ENCODE data around the gene PITPNC1.
"Not testable (repeated sequence)": the region's sequence is repeated elsewhere in the genome, so short reads cannot be mapped to it uniquely, and the experiment has no call there.

PITPNC1 gene

DNA sequence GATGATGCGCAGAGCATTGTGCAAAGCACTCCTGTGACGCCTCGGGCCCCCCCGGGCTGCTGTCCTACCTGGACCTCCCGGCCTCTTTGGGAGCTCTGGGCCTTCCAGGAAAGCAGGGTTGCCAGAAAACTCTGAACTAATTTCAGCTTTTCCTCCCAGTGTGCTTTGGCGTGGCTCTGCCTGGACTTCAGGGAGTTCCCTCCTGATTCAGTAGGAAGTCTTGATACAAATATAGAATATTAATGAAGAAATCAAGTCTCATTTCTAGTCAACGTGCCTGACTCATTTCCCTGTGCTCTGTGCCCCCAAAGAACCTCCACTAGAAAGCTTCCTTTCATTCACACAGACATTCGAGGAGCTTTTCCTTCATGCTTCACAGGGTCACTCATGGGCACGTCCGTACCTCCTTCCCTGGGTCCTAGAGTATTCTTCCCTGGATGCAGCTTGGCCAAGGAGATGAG is 256.7 kb downstream of the PITPNC1 start:
- DNase-seq = no peak

DNA sequence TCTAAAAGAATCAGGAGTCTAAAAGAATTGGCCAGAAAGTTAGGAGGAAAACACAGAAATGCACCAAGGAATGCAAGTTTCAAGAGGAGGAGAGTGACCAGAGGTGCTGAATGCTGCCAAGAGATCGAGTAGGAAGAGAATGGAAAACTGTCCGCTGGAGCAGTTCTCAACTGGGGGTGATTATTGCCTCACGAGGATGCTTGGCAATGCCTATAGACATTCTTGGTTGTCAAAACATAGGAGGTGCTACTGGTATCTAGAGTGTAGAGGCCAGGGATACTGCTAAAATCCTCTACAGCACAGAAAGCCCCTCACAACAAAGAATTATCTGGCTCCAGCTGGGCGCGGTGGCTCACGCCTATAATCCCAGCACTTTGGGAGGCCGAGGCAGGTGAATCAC is 258.6 kb downstream of the PITPNC1 start:
- no peak for DNase-seq

DNA sequence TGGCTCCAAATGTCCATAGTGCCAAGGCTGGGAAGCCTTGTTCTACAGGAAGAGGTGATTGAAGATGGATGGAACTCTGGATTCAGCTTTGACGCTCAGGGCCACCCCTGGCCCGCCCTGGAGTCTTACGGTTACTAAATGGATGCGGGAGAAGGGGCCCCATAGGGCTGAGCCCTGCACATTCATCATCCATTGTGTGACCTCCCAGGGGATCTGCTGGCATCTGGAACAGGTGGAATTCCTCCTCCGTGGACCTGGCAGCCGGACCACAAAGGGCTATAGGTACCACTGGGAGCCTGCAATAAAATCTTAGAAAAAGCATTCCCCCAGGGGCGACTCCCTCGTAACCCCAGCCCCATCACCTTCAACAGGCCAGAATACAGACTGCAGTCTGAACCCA is 259.2 kb downstream of the PITPNC1 start:
- no peak for DNase-seq

DNA sequence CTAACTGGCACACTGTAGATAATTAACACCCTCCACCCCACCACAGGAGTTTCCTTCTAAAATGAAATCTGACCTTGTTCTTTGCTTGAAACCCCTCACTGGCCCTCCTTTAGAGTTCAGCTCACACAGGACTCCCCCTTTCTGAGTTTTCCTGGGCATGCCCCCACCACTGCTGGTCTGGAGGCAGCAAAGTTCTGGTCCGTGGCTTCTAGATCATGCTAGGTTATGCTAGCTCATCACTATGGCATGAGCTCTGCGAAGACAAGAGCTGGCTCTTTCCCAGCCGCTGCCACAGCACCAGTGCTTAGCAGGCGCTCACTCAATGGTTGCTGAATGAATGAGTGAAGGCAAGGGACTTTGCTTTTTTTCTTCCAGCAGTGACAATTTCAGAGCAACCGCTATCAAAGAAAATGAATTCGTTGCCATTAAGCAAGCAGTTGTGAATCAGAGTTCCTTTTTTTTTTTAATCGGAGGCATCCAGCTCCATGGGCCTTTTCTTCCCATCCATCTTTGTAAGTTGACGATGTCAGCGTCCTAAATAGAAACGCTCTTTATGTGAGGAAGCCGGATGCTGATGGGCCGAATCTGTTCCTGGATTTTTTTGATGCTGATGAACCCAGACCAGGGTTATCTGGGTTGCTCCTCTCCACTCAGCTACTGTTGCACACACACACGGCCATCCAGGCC is 259.9 kb downstream of the PITPNC1 start:
- DNase-seq = no peak

DNA sequence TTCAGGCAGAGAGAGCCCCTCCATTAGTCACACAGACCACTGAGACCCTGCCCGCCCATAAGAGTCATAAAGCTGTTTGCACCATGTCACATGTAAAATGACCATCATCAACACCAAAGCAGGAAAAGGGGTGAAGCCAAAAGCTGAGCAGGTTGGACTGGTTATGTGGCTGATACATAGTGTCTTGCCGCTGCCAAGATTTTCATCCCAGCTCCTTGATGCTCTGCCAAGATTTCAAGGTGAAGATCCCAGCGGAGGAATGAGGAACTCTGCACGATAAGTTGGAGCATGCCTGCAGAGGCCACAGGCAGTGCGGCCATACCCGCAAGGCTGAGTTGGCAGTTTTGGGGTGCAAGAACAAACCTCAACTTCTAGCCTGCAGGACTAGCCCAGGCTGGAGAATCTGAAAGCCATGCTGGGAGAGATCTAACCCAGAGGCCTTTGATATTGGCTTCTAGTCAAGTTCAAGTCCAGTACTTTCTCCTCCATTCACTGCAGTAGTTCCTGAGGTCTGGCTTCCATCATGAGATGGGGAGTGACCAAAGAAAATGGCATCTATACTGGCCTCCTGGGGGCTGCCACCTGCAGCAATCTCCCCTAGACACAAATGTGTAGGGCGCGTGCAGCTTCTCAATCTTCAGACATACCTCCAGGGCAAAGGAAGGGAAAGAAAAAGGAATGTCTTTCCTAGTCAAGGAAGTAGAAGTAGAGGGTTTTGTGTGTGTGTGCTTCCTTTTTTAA is 261.0 kb downstream of the PITPNC1 start:
- DNase-seq = no peak

DNA sequence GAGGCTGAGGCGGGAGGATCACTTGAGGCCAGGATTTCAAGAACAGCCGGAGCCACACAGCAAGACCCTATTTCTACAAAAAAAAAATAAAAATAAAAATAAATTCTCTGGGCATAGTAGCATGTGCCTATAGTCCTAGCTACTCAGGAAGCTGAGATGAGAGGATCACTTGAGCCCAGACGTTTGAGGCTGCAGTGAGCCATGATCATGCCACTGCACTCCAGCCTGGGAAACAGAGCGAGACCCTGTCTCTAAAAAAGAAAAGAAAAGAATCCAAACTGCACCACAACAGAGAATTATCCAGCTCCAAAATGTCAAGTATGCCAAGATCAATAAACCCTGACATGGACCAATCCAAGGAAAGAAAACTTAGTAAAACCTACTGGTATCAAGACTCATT is 261.8 kb downstream of the PITPNC1 start:
- no peak for DNase-seq

DNA sequence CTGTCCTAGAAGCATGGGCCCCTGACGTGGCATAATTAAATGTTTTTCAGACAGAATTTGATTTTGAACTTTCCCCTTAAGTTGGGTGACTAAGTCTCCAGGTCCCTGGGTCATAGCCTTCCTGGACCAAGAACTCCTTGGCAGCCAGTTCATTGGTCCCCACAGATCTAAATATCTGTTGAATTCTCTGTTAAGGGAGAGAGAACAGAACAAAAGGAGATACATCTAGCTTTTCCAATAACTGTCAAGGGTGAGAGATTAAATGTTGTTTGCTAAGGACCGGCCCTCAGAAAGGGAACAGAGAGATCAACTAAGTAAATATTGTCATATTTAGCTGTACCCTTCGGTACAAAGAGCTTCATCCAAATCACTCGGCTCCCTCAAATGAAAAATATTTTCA is 262.5 kb downstream of the PITPNC1 start:
- DNase-seq = no peak

DNA sequence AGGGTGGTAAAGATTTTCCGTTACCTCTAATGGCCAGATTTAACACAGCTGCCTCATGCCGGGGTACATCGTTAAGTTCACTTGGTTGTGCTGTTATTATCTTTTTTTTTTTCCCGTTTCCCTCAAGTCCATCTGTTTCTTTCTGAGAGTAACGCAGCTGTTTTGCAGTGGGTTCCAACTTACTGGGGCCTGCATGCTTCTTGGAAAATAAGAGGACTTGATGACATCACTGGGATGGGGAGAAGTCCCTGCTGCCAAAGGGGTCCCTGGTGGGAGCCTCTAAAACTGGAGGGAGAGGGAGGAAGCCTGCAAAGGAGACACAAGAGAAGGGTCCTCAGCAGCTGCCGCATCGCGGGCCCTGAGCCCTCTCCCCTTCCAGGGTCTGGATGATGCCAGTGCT is 262.9 kb downstream of the PITPNC1 start:
- DNase-seq = no peak

DNA sequence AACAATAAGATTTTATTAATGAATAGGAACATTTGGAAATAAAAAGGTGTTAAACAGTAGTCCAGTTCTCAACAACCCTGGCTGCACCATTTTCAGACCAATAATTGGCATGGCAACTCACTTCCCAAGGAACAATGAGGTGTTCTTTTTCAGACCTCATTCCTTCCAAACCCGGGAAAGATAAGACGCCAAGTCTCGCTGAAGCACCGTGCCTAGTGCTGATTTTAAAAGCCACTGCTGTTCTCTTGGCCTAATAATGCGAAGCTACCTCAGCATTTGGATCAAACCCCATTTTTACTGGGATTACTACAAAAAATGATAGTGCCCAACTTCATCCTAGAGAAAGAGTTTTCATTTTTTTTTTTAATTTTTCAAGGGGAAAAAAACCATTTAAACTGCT is 265.4 kb downstream of the PITPNC1 start:
- DNase-seq = no peak

DNA sequence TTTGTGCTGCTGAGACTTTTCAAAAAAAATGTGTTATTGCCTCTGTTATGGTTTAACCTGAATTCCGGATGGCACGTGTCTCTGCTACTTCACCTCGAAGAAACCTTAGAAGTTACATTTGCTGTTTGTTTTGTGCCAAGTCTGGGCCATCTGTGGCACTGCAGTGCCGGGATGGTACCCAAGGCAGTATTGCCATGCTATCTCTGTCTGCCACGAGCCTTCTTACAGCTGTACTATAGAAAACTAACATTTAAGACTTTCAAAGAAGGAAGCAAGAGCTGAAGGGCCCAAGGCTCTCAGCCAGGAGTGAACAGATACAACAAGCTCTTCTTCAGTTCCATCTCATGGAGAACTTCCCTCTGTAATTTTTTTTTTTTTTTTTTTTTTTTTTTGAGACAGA is 267.0 kb downstream of the PITPNC1 start:
- no peak for DNase-seq

DNA sequence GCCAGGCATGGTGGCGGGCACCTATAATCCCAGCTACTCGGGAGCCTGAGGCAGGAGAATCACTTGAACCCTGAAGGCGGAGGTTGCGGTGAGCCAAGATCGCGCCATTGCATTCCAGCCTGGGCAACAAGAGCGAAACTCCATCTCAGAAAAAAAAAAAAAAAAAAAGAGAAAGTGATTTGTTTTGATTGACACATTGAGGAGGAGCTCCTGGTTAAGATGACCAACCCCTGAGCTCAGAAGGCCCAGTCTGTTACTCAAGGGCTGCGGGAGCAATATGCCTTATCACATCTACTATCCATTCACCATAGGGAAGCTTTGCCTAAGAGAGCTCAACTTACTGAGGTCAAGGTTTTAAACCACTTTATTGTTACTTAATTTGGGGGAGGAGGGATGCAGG is 268.1 kb downstream of the PITPNC1 start:
- DNase-seq = not testable (repeated sequence)

DNA sequence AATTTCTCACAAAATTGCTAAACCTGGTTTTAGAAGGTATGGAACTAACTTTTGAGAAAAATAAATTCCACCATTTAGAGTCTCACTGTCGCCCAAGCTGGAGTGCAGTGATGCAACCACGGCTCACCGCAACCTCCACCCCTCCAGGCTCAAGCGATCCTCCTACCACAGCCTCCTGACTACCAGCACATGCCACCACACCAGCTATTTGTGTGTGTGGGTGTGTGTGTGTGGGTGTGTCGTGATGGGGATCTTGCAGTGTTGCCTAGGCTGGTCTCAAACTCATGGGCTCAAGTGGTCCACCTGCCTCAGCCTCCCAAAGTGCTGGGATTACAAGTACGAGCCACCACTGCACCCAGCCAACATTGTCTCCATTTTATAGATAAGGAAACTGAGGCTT is 269.4 kb downstream of the PITPNC1 start:
- DNase-seq = no peak

DNA sequence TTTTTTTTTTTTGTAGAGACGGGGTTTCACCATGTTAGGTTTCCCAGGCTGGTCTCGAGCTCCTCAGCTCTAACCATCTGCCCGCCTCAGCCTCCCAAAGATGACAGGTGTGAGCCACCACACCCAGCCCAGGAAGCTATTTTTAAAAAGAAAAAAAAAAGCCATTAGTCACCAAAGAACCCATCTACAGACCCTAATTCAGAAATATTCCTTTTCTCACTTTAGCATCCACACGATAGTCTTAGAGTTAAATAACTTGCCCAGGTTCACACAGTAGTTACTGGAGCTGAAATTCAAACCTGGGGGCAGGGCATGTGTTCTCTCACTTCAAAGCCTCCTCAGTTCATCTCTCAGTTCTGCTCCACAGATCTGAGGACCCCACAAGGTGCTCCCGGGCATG is 270.4 kb downstream of the PITPNC1 start:
- no peak for DNase-seq

DNA sequence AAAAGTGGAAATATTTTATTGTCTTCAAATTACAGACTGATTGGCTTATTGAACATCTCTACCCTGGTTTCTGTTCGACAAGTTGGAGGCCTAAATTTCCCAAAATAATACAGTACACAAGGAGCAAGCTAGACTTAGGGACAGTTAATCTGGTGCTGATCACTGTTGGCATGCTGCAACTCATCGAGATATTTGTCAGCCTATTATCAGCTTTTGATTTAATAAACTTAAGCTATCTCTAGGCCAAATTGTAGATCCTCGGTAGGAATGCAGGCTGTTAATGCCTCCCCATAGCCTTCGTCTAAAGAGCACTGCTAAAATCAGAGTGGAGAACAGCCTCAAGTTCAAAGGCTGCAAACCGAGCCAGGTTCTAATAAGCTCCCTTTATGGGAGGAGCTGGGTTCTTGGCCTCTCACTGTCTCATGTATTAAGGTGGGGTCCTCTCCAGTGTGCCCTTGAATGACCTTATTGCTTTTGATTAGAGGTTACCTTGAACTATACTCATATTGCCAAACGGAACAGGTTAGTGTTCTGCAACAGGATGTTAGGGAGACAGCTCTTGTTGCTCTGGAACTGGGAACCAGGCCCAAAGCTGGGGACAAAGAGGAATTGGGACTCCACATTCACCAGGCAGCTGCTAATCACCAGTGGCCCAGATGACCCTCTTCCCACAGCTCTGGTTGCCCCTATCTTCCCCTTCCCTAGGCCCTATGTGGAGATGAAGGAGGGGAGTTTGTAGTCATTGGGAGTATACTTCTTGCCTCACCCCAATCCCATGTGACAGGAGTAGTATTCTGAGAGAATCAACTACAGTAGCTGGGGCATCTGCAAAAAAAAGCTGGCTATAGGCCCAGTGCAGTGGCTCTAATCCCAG is 271.2 kb downstream of the PITPNC1 start:
- no peak for DNase-seq

DNA sequence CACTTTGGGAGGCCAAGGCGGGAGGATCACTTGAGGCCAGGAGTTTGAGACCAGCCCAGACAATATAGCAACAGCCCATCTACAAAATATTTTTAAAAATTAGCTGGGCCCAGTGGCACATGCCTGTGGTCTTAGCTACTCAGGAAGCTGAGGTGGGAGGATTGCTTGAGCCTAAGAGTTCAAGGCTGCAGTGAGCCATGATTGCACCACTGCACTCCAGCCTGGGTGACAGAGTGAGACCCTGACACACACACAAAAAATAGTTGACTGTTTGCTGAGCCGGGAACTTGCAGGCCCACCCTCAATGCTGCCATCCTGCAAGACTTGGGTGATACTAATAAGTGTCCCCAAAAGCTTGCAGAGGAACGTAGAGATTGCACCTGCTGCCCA is 271.8 kb downstream of the PITPNC1 start:
- DNase-seq = not testable (repeated sequence)

DNA sequence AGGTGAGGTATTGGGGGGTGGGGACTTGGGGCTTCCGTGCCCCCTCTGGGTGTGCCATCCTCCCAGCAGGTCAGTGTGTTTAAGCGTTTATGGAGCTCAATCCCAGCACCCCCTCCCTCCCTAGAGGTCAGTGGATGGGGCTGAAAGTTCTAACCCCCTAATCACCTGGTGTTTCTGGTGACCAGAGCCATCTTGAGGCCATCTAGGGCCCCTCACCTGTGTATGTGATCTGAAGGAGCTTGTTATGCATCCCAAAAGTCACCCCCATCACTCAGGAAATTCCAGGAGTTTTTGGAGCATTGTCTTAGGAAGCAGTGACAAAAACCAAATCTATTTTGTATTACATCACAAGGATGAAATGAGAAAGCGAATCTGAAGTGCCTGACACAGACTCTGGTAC is 272.8 kb downstream of the PITPNC1 start:
- DNase-seq = no peak

DNA sequence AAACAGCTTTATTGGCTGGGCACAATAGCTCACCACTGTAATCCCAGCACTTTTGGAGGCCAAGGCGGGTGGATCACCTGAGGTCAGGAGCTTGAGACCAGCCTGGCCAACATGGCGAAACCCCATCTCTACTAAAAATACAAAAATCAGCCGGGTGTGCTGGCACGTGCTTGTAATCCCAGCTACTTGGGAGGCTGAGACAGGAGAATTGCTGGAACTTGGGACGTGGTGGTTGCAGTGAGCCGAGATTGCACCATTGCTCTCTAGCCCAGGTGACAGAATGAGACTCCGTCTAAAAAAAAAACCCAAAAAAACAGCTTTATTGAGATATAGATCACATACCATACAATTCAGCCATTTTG is 274.1 kb downstream of the PITPNC1 start:
- not testable (repeated sequence) for DNase-seq

DNA sequence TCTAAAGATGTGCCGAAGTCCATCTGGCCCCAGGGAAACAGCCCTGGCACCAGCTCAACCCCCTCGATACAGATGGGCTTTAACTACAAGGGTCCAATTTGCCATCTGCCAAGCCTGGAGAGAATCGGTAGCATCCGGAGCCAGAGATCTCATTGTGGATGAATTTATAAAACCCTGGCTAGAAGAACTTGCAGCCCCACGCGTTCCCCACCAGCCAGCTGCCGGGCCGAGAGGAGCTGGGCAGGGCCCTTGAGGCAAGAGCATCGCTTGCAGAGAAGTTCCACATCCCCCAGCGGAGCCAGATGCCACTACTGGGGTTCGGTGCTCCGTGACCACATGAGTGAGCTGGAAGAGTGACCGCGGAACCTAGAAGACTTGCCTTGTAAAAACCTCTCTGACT is 275.4 kb downstream of the PITPNC1 start:
- no peak for DNase-seq

DNA sequence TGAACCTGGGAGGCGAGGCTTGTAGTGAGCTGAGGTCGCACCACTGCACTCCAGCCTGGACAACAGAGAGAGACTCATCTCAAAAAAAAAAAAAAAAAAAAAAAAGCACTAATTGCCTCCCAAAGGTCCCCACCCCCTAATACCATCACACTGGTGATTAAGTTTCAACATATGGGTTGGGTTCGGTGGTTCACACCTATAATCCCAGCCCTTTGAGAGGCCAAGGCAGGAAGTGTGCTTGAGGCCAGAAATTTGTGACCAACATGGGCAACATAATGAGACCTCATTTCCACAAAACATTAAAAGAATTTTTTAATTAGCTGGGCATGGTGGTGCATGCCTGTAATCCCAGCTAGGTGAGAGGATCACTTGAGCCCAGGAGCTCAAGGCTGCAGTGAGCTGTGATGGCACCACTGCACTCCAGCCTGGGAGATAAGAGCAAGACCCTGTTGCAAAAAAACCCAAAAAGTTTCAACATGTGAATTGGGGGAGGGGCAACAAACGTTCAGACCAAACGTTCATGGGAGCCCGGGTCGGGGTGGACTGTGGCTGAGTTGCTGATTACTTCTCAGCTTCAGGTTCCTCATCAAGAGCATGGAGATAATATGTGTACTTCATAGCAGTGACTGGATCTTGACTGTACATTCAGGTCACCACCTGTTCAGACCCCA is 278.5 kb downstream of the PITPNC1 start:
- no peak for DNase-seq

DNA sequence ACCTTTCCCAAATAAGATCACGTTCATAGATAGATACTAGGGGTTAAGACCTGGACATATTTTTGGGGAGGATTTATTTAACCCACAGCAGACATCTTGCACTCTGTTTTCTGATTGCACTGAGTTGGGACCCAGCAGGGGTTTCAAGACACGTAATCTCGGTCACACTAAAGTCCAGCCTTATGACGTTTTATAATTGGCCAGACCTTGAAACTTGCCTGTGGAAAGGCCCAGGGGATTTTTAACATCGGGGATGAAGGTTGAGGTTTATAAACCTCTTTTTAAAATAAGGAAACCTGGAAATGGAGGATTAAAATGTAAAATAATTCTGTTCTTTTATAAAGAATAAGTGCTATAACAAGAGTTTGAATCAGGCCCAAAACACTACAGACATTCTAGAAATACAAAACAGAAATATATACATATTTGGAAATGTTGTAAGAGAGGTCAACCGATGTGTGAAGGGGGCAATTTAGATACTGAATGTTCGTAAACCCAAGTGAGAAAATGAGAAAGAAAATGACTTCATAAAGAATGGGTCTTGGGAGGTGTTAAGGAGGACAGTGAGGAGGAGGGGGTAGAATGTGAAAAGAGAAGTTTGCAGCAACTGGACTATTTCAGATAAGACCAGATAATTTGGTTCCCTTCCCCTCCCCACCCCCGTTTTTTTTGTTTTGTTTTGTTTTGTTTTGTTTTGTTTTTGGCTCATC is 279.6 kb downstream of the PITPNC1 start:
- no peak for DNase-seq

DNA sequence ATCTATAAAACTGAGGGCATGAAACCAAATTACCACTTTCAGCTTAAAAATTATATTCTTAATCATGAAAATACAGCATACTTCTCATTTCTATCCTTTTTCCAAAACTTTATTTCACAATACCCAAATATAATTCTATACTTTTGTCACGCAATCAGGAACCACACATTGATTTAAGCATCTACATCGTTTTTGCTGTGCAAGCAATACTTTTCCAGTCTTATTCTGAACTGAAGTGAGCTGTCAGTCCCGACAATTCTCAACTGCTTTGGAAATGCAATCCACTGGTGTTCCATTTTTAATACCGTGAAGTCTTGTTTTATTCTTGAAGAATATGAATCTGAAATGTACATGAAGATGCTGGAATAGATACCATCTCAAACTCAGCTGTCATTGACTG is 280.5 kb downstream of the PITPNC1 start:
- no peak for DNase-seq

DNA sequence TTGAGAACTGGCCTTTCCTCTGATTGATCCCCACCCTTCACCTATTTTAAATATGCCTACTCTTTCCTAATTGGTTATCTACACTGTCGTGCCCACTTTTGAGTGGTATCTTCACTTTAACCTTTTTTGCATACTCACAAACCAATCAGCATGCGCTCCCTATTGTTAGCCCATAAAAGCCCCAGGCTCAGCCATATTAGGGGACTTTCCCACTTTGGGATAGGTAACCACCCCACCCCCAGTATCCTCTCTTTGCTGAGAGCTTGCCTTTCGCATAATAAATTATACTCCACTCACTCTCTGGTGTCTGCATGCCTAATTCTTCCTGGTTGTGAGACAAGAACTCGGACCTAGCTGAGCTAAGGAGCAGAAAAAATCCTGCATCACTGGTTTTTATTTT is 281.2 kb downstream of the PITPNC1 start:
- no peak for DNase-seq

DNA sequence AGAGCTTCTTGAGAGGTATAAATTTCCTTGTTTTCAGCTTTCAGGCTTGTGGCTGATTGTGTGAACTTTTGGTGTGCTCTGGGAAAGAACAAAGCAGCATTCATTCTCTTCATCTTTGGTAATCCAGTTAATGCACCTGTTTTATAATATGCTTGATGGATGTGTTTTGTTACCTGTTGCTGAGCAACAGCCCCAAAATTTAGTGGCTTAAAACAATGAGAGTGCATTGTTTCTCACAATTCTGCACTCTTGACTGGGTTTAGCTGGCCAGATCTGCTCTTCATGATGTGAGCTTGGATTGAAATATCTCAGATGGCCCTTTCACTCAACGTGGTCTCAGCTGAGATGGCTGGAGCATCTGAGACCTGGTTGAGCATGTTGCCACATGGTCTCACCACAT is 281.9 kb downstream of the PITPNC1 start:
- no peak for DNase-seq

Measured in NCI-H2107 (cell line).